Right lobe of liver (tissue), 4 donors: Measurements from ENCODE around the gene CATSPERD.

Experiments
- CTCF ChIP-seq, 4 donors: fragments of 200-600 bp in 3 of 4; fragments of 450-650 bp in 1 of 4; IDR thresholded peaks; one replicate each; pipeline versions ENCODE4 v1.5.1 to v1.8.0; 2016 to 2022; ENCODE audit warnings: antibody characterized with exemption in 4 of 4, mild to moderate bottlenecking in 2 of 4
- POLR2A ChIP-seq: fragments of 450-650 bp; IDR thresholded peaks from one replicate; pipeline ENCODE4 v1.6.1; 2017; ENCODE audit warnings: antibody characterized with exemption, mild to moderate bottlenecking
- donor health status: DM: no; HTN: no; CAD: no.
- donor health status: DM: no; HTN: no; CAD: no.
- donor health status: DM: no; HTN: yes; CAD: no.

- no peak for TF ChIP-seq CTCF (IDR thresholded peaks at IDR 0.05)
- no peak for TF ChIP-seq POLR2A
Measured at GRCh38 chr19:5749505-5749904, 29.1 kb downstream of the CATSPERD start.
